HepG2 (cell line): ENCODE measurements around the gene BBS12. TPM values are rescaled to one million over a fixed set of nuclear protein-coding genes. Genes with fewer than 3 reads are reported as not detected.

Experiments used
- ATAC-seq: fragments of 200-7000 bp; cut with Tn5 transposase; 3 replicates; pipeline ENCODE4 v1.9.1; 2020; ENCODE audit warnings: mild to moderate bottlenecking, moderate library complexity
- BruUV-seq: library from RNA; stranded (reverse); fragments of 400-500 nt; replicated peaks from 2 replicates; lab custom pipeline; 2021; lab: Mats Ljungman, UMichigan
- CTCF ChIA-PET: fragments of 300-600 bp; formaldehyde crosslinking; extraction: SDS; loops from one replicate; lab custom pipeline; 2021; ENCODE audit warnings: low total read pairs, inconsistent platforms, low intra/inter-chr PET ratio; lab: Yijun Ruan, JAX
- POLR2A ChIA-PET: fragments of 350-600 bp; sonication (Branson Sonifier 250); formaldehyde crosslinking; loops from one replicate; lab custom pipeline; 2020; ENCODE audit warnings: antibody characterized with exemption, inconsistent platforms; lab: Yijun Ruan, JAX
- DNase-seq: peaks from one replicate; pipeline ENCODE4 v3.0.0-alpha.2; 2015; ENCODE audit warnings: low spot score
- FAIRE-seq: peaks from 3 replicates; lab custom pipeline; 2011; peaks lifted over from hg19 to GRCh38; lab: Jason Lieb, UNC
- H2AFZ ChIP-seq: one replicate; pipeline ENCODE4 v1.6.1; 2011; ENCODE audit warnings: low read length, inconsistent platforms
- H3K27ac ChIP-seq: fragments of 300-600 bp; 3 replicates; pipeline ENCODE4 v1.8.0; 2011; ENCODE audit warnings: mixed run types, mild to moderate bottlenecking, mixed read lengths, low read length, inconsistent platforms; ENCODE audit not compliant: insufficient read depth; ENCODE audit errors: extremely low read length
- H3K27me3 ChIP-seq, 2 experiments: fragments of 200-600 bp in 1 of 2; 2 replicates in 1 of 2; 3 replicates in 1 of 2; pipeline versions ENCODE4 v1.6.0 to v1.8.0; 2011; ENCODE audit warnings: low read length in 2 of 2, mild to moderate bottlenecking in 2 of 2, moderate library complexity in 2 of 2, inconsistent platforms in 1 of 2; ENCODE audit not compliant: insufficient read depth in 2 of 2, control insufficient read depth in 1 of 2
- H3K36me3 ChIP-seq, 2 experiments: fragments of 200-600 bp in 1 of 2; replicated peaks in 1 of 2; 2 replicates in 1 of 2; 3 replicates in 1 of 2; pipeline versions ENCODE4 v1.5.1 to v1.8.0; 2011; ENCODE audit warnings: low read length in 2 of 2, inconsistent platforms in 1 of 2; ENCODE audit not compliant: insufficient read depth in 2 of 2, control insufficient read depth in 1 of 2
- H3K4me1 ChIP-seq: 2 replicates; pipeline ENCODE4 v1.5.1; 2012; ENCODE audit warnings: low read length, inconsistent platforms; ENCODE audit not compliant: insufficient read depth
- H3K4me2 ChIP-seq: 2 replicates; pipeline ENCODE4 v1.6.0; 2011; ENCODE audit warnings: low read depth, low read length, inconsistent platforms
- H3K4me3 ChIP-seq, 3 experiments: fragments of 200-600 bp in 1 of 3; sonication (generic), shearing (Covaris generic) in 1 of 3; replicated peaks in 1 of 3; 2 replicates each; pipeline ENCODE4 v1.5.1; 2011 to 2016; ENCODE audit warnings: low read length in 3 of 3, inconsistent platforms in 2 of 3, low read depth in 2 of 3, mild to moderate bottlenecking in 2 of 3, control low read depth in 1 of 3, mixed read lengths in 1 of 3; ENCODE audit not compliant: insufficient read depth in 1 of 3
- H3K79me2 ChIP-seq: one replicate; pipeline ENCODE4 v1.6.1; 2011; ENCODE audit warnings: low read length, inconsistent platforms; ENCODE audit not compliant: insufficient read depth
- H3K9ac ChIP-seq: 2 replicates; pipeline ENCODE4 v1.6.0; 2011; ENCODE audit warnings: mild to moderate bottlenecking, low read depth, low read length, inconsistent platforms; ENCODE audit not compliant: insufficient read depth
- H3K9me3 ChIP-seq: 2 replicates; pipeline ENCODE4 v1.5.1; 2012; ENCODE audit warnings: mild to moderate bottlenecking, low read length
- H4K20me1 ChIP-seq: 2 replicates; pipeline ENCODE4 v1.6.0; 2011; ENCODE audit warnings: inconsistent platforms, mild to moderate bottlenecking, low read length, moderate library complexity; ENCODE audit not compliant: insufficient read depth
- BHLHE40 ChIP-seq: IDR thresholded peaks from 2 replicates; pipeline ENCODE4 v1.6.1; 2011; ENCODE audit warnings: low read length, improper control_type of control experiment
- CENPT ChIP-seq: sonication (generic); formaldehyde crosslinking; IDR thresholded peaks from 2 replicates; pipeline ENCODE4 v1.8.0; 2022; ENCODE audit warnings: low read depth, mild to moderate bottlenecking, moderate library complexity, missing genetic modification reagents
- GATAD2A ChIP-seq: IDR thresholded peaks from 2 replicates; pipeline ENCODE4 v1.6.1; 2016
- IKZF4 ChIP-seq: sonication (generic); formaldehyde crosslinking; IDR thresholded peaks from 2 replicates; pipeline ENCODE4 v1.5.1; 2020; ENCODE audit warnings: borderline replicate concordance, mild to moderate bottlenecking, low read depth, missing genetic modification reagents; ENCODE audit errors: not compliant biosample characterization
- NFE2L2 ChIP-seq: fragments of 150-350 bp; IDR thresholded peaks from 2 replicates; pipeline ENCODE4 v1.6.1; 2014; ENCODE audit warnings: low read length
- PRMT3 ChIP-seq: sonication (generic); formaldehyde crosslinking; IDR thresholded peaks from 2 replicates; pipeline ENCODE4 v1.8.1; 2022; ENCODE audit warnings: low read depth, mild to moderate bottlenecking, moderate library complexity, missing genetic modification reagents, borderline replicate concordance
- REXO4 ChIP-seq: sonication (generic); formaldehyde crosslinking; IDR thresholded peaks from 2 replicates; pipeline ENCODE4 v1.8.0; 2022; ENCODE audit warnings: missing genetic modification reagents, mild to moderate bottlenecking, borderline replicate concordance
- SP5 ChIP-seq: IDR thresholded peaks from 2 replicates; pipeline ENCODE4 v1.6.1; 2016; ENCODE audit warnings: low read depth, borderline replicate concordance
- TMF1 ChIP-seq: sonication (generic); formaldehyde crosslinking; IDR thresholded peaks from 2 replicates; pipeline ENCODE4 v1.8.1; 2022; ENCODE audit warnings: low read depth, missing genetic modification reagents
- ZNF101 ChIP-seq: sonication (generic); formaldehyde crosslinking; IDR thresholded peaks from 2 replicates; pipeline ENCODE4 v1.4.0; 2020; ENCODE audit warnings: mild to moderate bottlenecking, low read depth, missing genetic modification reagents, borderline replicate concordance
- ZNF160 ChIP-seq: sonication (generic); formaldehyde crosslinking; IDR thresholded peaks from 2 replicates; pipeline ENCODE4 v1.8.0; 2022; ENCODE audit warnings: mild to moderate bottlenecking, inconsistent platforms, missing genetic modification reagents
- ZNF367 ChIP-seq: sonication (generic); formaldehyde crosslinking; IDR thresholded peaks from 2 replicates; pipeline ENCODE4 v1.4.0; 2020; ENCODE audit warnings: missing genetic modification reagents, borderline replicate concordance
- ZNF484 ChIP-seq: sonication (generic); formaldehyde crosslinking; IDR thresholded peaks from 2 replicates; pipeline ENCODE4 v1.5.1; 2020; ENCODE audit warnings: mild to moderate bottlenecking, low read depth, missing genetic modification reagents, borderline replicate concordance
- ZNF510 ChIP-seq: sonication (generic); formaldehyde crosslinking; IDR thresholded peaks from 2 replicates; pipeline ENCODE4 v1.4.0; 2020; ENCODE audit warnings: low read depth, mild to moderate bottlenecking, missing genetic modification reagents
- ZNF546 ChIP-seq: sonication (generic); formaldehyde crosslinking; conservative IDR thresholded peaks from 2 replicates; pipeline ENCODE4 v1.8.1; 2023; ENCODE audit warnings: mild to moderate bottlenecking, missing genetic modification reagents
- ZNF549 ChIP-seq: sonication (generic); formaldehyde crosslinking; IDR thresholded peaks from 2 replicates; pipeline ENCODE4 v1.5.0; 2020; ENCODE audit warnings: missing genetic modification reagents
- WGBS: methylation state at CpG from one replicate; pipeline ENCODE4 v1.1.6; 2017; ENCODE audit warnings: low lambda C conversion rate; 5-methylcytosine and 5-hydroxymethylcytosine counted together
- in situ Hi-C: cut with HindIII; loops from 2 replicates; pipeline ENCODE4 v1.10.0; 2017; ENCODE audit warnings: low pct_unique_long_range_greater_than_20kb; ENCODE audit not compliant: extremely low pct_ligation_motif_present
- intact Hi-C: fragments of 100-400 bp; cut with micrococcal nuclease; formaldehyde crosslinking; loops from one replicate; pipeline ENCODE4 v1.10.0; 2022; ENCODE audit not compliant: unreplicated experiment
- polyA plus RNA-seq, 8 experiments: library from polyadenylated mRNA; depleted of rRNA in 3 of 8; stranded (reverse) in 7 of 8; unstranded in 1 of 8; fragments of >200 nt; fragmentation: Illumina TruSeq in 4 of 8; extraction: Trizol in 4 of 8; gene quantifications; 2 replicates each; pipeline versions ENCODE4 v1.2.1 to v1.2.3, GENCODE V29; 2011 to 2016; ENCODE audit warnings: low read depth in 4 of 8, missing spikeins in 1 of 8, mixed read lengths in 1 of 8; ENCODE audit not compliant: insufficient read depth in 1 of 8
- total RNA-seq, 5 experiments: library from RNA; depleted of rRNA; stranded (reverse); fragments of >200 nt; fragmentation: Illumina TruSeq; extraction: Trizol; gene quantifications; 2 replicates each; pipeline ENCODE4 v1.2.3, GENCODE V29; 2016; ENCODE audit warnings: low read depth in 1 of 5
- TF ChIP-seq, protein P1 (sequence below): sonication (generic); formaldehyde crosslinking; IDR thresholded peaks from 2 replicates; pipeline ENCODE4 v1.8.0; 2022; ENCODE audit warnings: mild to moderate bottlenecking, missing genetic modification reagents, moderate library complexity
- TF ChIP-seq, protein P2 (sequence below): sonication (generic); formaldehyde crosslinking; IDR thresholded peaks from 2 replicates; pipeline ENCODE4 v1.5.0; 2020; ENCODE audit warnings: missing genetic modification reagents, mild to moderate bottlenecking, borderline replicate concordance

The BBS12 gene
- total and polyA plus RNA-seq, 2 of the 13 experiments (the other 11 are each of a cell fraction or from before 2014, with no cell fraction given) = 0.32 to 1.7 TPM

DNA sequence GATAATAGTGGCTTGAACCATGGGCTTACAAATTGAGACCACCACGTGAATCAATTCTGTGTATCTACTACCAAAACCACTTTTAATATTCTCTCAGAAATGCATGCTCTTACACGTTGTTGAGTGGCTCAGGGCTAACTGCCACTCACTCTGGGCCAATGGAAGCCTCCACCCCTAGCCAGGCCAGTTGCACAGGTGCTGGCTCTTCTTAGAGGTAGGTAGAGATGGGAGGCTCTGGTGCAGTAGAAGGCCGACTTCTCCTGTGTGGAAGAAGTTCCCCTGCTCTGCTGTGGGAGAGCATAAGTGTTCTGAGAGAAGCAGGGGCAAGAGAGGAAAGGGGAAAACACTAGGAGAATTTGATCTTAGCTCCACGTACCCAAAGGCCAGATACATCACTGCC, 25.0 kb upstream of the BBS12 start:
- Histone ChIP-seq H3K79me2 (no peaks in the 10 kb centered on the region), H3K4me1 (no peaks in the 10 kb centered on the region), H3K27ac (no peak overlapping the region), H2AFZ (no peak overlapping the region), H3K4me3 (no peak overlapping the region), H4K20me1 (no peaks in the 10 kb centered on the region), H3K4me2 (no peak overlapping the region), H3K9ac (no peak overlapping the region), H3K36me3 (no peaks in the 10 kb centered on the region), H3K9me3 (no peaks in the 10 kb centered on the region), H3K27me3 (no peaks in the 10 kb centered on the region)
- no peak for TF ChIP-seq TMF1
- no peak for TF ChIP-seq BHLHE40
- TF ChIP-seq SP5 (CRISPR knock-in tag) = no peak
- TF ChIP-seq, protein P1, sequence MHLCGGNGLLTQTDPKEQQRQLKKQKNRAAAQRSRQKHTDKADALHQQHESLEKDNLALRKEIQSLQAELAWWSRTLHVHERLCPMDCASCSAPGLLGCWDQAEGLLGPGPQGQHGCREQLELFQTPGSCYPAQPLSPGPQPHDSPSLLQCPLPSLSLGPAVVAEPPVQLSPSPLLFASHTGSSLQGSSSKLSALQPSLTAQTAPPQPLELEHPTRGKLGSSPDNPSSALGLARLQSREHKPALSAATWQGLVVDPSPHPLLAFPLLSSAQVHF (CRISPR knock-in tag) = no peak
- no peak for TF ChIP-seq ZNF510
- TF ChIP-seq, protein P2, sequence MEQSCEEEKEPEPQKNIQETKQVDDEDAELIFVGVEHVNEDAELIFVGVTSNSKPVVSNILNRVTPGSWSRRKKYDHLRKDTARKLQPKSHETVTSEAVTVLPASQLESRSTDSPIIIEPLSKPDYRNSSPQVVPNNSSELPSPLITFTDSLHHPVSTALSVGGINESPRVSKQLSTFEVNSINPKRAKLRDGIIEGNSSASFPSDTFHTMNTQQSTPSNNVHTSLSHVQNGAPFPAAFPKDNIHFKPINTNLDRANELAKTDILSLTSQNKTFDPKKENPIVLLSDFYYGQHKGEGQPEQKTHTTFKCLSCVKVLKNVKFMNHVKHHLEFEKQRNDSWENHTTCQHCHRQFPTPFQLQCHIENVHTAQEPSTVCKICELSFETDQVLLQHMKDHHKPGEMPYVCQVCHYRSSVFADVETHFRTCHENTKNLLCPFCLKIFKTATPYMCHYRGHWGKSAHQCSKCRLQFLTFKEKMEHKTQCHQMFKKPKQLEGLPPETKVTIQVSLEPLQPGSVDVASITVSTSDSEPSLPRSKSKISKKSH (CRISPR knock-in tag) = no peak
- TF ChIP-seq REXO4 (CRISPR knock-in tag) = no peak
- TF ChIP-seq CENPT = no peak
- TF ChIP-seq GATAD2A (CRISPR knock-in tag) = no peak
- no peak for TF ChIP-seq ZNF160 (CRISPR knock-in tag)
- TF ChIP-seq PRMT3 (CRISPR knock-in tag) = no peak
- TF ChIP-seq ZNF101 (CRISPR knock-in tag) = no peak
- no peak for TF ChIP-seq ZNF549 (CRISPR knock-in tag)
- no peak for TF ChIP-seq ZNF367 (CRISPR knock-in tag)
- no peak for TF ChIP-seq ZNF546 (CRISPR knock-in tag)
- TF ChIP-seq ZNF484 (CRISPR knock-in tag) = no peak
- no peak for TF ChIP-seq NFE2L2
- TF ChIP-seq IKZF4 = no peak
- in situ Hi-C loops (no loop called here), intact Hi-C loops (no loop called here)
- ATAC-seq (no peak), DNase-seq (no peak), FAIRE-seq (no peak)
- WGBS = 2% methylated on average over 4 of the region's 4 CpGs
- CTCF ChIA-PET = no interaction called here
- POLR2A ChIA-PET = no interaction called here
- BruUV-seq = no TSS peak
